Psoas muscle (tissue), 8 donors: ENCODE data around the gene PLAAT5. TPM values are rescaled to one million over a fixed set of nuclear protein-coding genes. Genes with fewer than 3 reads are reported as not detected.

Source experiments
- ATAC-seq, 4 donors: fragments of 200-7000 bp; cut with Tn5 transposase; one replicate each; pipeline ENCODE4 v1.9.1; 2020; ENCODE audit warnings: moderate library complexity in 3 of 4, mild to moderate bottlenecking in 2 of 4
- DNase-seq, 2 donors: peaks; one replicate each; pipeline ENCODE4 v3.0.0-alpha.2; 2020
- H3K27ac ChIP-seq: fragments of 200-600 bp; one replicate; pipeline ENCODE4 v1.8.0; 2022
- H3K27me3 ChIP-seq, 3 donors: fragments of 200-600 bp in 1 of 3; one replicate each; pipeline versions ENCODE4 v1.6.1 to v1.8.0; 2013 to 2022; ENCODE audit warnings: low read length in 2 of 3, mild to moderate bottlenecking in 2 of 3, moderate library complexity in 1 of 3; ENCODE audit not compliant: insufficient read depth in 3 of 3
- H3K36me3 ChIP-seq, 2 donors: fragments of 200-600 bp in 1 of 2; one replicate each; pipeline versions ENCODE4 v1.6.1 to v1.8.0; 2013 to 2022; ENCODE audit warnings: low read depth in 1 of 2, mild to moderate bottlenecking in 1 of 2, moderate library complexity in 1 of 2; ENCODE audit not compliant: insufficient read depth in 1 of 2
- H3K4me1 ChIP-seq: fragments of 200-600 bp; one replicate; pipeline ENCODE4 v1.8.0; 2022
- H3K4me3 ChIP-seq: fragments of 200-600 bp; one replicate; pipeline ENCODE4 v1.8.0; 2022; ENCODE audit warnings: mild to moderate bottlenecking
- H3K9me3 ChIP-seq: fragments of 200-600 bp; one replicate; pipeline ENCODE4 v1.8.0; 2022
- CTCF ChIP-seq: fragments of 200-600 bp; IDR thresholded peaks from one replicate; pipeline ENCODE4 v1.8.0; 2022; ENCODE audit warnings: antibody characterized with exemption
- WGBS, 3 donors: extraction: QIAGEN DNeasy Blood & Tissue Kit; methylation state at CpG; one replicate each; pipeline versions ENCODE4 v1.1.6 to v1.1.7; 2013; 5-methylcytosine and 5-hydroxymethylcytosine counted together
- intact Hi-C, 2 donors: fragments of 100-400 bp; cut with DNase I; formaldehyde crosslinking; loops; one replicate each; pipeline versions ENCODE4 v1.11.0 to v1.14.2; 2022
- polyA plus RNA-seq, 3 donors: library from polyadenylated mRNA; stranded (reverse); fragments of 200-250 nt; gene quantifications; one replicate each; pipeline ENCODE4 v1.2.3, GENCODE V29; 2013
- total RNA-seq, 4 donors: library from RNA; stranded (reverse); fragmentation: NEBNext Ultra II Directional in 2 of 4; extraction: Animal tissue kit (Norgen Biotek cat#: 25700) in 2 of 4; gene quantifications; one replicate each; pipeline versions ENCODE4 v1.2.1 to v1.2.4, GENCODE V29; 2021 to 2023
- donor health status: healthy with polysubstance abuse.
- donor health status: DM: no; HTN: no; CAD: no; lungs with moderate emphysema.
- donor health status: Bipolar disorder and iron deficiency.
- donor health status: healthy.
- donor health status: DM: yes; HTN: yes; CAD: no.
- donor health status: DM: no; HTN: no; CAD: no.
- donor health status: DM: no; HTN: no; CAD: no.
- donor health status: DM: yes; HTN: yes; CAD: no.

PLAAT5 gene
- total and polyA plus RNA-seq, 7 donors = 0.11 to 0.59 (median 0.33) TPM

DNA sequence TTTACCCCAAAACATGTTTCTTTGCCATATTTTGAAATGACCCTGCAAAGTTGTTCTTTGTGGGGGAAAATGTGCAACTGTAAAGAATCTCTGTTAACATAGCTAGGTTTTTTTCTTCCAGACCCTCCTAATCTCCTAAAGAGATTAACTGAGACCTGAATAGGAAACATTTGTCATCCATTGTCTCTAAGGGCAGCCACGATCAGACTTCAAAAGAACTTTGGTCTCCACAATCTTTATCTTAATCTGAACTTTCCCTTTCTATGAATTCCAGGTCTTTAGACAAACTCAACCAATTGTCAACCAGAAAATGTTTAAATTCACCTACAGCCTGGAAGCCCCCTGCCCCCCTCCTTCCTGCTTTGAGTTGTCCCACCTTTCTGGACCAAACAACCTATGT is 10.3 kb upstream of the PLAAT5 start:
- TF ChIP-seq CTCF = no peak
- intact Hi-C loops = no loop called here

DNA sequence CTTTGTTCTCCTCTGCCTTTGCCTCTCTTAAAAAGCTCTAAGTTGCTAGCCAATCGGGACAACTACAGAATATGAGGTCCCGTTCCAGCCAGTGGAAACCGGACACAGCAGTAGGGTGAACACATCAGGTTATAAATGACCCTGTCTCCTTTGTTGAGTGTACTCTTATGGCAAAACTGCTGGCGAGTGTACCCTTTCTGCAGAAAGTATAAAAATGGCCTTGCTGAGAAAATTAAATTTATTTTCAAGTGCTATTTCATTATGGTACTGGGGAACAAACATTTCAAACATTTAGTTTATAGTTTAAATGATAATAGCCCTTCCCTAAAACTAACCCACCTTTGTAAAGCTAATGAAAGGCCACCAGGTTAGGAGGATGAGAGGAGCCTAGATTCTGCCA is 8.9 kb upstream of the PLAAT5 start:
- no peak for TF ChIP-seq CTCF
- Histone ChIP-seq H3K36me3 (no peaks in the 10 kb centered on the region), H3K27ac (no peak overlapping the region), H3K9me3 (peaks cover 11% of the 10 kb centered on the region), H3K4me1 (peaks cover 4% of the 10 kb centered on the region), H3K4me3 (no peak overlapping the region), H3K27me3 (no peaks in the 10 kb centered on the region)
- 78 to 93% (median 90%) methylated on average over 4 of the region's 4 CpGs for WGBS, 3 donors
- intact Hi-C loops = no loop called here
- DNase-seq = no peak
- no peak for ATAC-seq

More for the DNA sequence above, 10.3 kb upstream of the PLAAT5 start:
- peaks cover 10% of the 10 kb centered on the region for H3K4me1 ChIP-seq
- no peaks in the 10 kb centered on the region for H3K36me3 ChIP-seq
- H3K27ac ChIP-seq = no peak overlapping the region
- ATAC-seq = no peak
- 59 to 63% (median 60%) methylated on average over 1 of the region's 1 CpG for WGBS, 3 donors
- H3K9me3 ChIP-seq = peaks cover 11% of the 10 kb centered on the region
- no peak overlapping the region for H3K4me3 ChIP-seq
- no peaks in the 10 kb centered on the region for H3K27me3 ChIP-seq
- no peak for DNase-seq

- TF ChIP-seq CTCF = no peak
- Histone ChIP-seq H3K27ac (no peak overlapping the region), H3K9me3 (peaks cover 4% of the 10 kb centered on the region), H3K4me1 (no peaks in the 10 kb centered on the region), H3K36me3 (no peaks in the 10 kb centered on the region), H3K4me3 (no peak overlapping the region), H3K27me3 (peaks cover 0 to 37% (median 0%) of the 10 kb centered on the region in 3 donors)
- WGBS, 3 donors = 53 to 74% (median 56%) methylated on average over 6 of the region's 6 CpGs
- intact Hi-C loops = no loop called here
- no peak for ATAC-seq
- DNase-seq = no peak
These were observed 4.0 kb upstream of the PLAAT5 start for GRCh38 chr11:63494975-63495374.

GRCh38 chr11:63493127-63493526 is 2.2 kb upstream of the PLAAT5 start:
- no peaks in the 10 kb centered on the region for H3K9me3 ChIP-seq
- no peak overlapping the region for H3K4me3 ChIP-seq
- peaks cover 0 to 37% (median 0%) of the 10 kb centered on the region in 3 donors for H3K27me3 ChIP-seq
- no peaks in the 10 kb centered on the region for H3K36me3 ChIP-seq
- H3K27ac ChIP-seq = no peak overlapping the region
- no peaks in the 10 kb centered on the region for H3K4me1 ChIP-seq
- TF ChIP-seq CTCF = no peak
- 92 to 97% (median 95%) methylated on average over 1 of the region's 1 CpG for WGBS, 3 donors
- intact Hi-C loops = no loop called here
- no peak for DNase-seq
- ATAC-seq = no peak

DNA sequence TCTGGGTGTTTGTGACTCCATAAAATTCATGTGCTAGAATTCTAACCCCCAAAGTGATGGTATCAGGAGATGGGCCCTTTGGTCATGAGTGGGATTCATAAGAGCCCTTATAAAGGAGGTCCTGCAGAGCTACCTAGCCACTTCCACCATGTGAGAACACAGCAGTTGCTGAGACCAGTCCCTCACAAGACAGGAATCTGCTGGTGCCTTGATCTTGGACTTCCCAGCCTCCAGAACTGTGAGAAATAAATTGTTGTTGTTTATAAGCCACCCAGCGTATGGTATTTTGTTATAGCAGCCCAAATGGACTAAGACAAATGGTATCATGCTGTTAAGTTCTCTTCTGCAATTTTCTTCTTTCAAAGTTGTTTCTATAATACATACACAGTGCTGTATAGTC is 1.5 kb upstream of the PLAAT5 start:
- DNase-seq = no peak
- Histone ChIP-seq H3K9me3 (no peaks in the 10 kb centered on the region), H3K4me3 (no peak overlapping the region), H3K27me3 (peaks cover 0 to 37% (median 0%) of the 10 kb centered on the region in 3 donors), H3K36me3 (no peaks in the 10 kb centered on the region), H3K4me1 (no peaks in the 10 kb centered on the region), H3K27ac (no peak overlapping the region)
- ATAC-seq = no peak
- TF ChIP-seq CTCF = no peak
- intact Hi-C loops = no loop called here
- 98 to 100% (median 100%) methylated on average over 1 of the region's 1 CpG for WGBS, 3 donors
